GM12878 (cell line): ENCODE results near the gene GDPD2. TPM values are rescaled to one million over a fixed set of nuclear protein-coding genes. Genes with fewer than 3 reads are reported as not detected.
A peak's percentile ranks its signal among the peaks of the same experiment; 100 is the strongest.

Experiments used
- ATAC-seq: fragments of 200-7000 bp; cut with Tn5 transposase; 3 replicates; pipeline ENCODE4 v1.9.1; 2020; ENCODE audit warnings: mild to moderate bottlenecking, moderate library complexity
- Bru-seq: library from RNA; stranded (reverse); fragments of 400-500 nt; gene quantifications from one replicate; lab custom pipeline; 2021; lab: Mats Ljungman, UMichigan
- BruChase-seq, 2 experiments: library from RNA; stranded (reverse); fragments of 400-500 nt; gene quantifications; one replicate each; lab custom pipeline; 2021; lab: Mats Ljungman, UMichigan
- BruUV-seq: library from RNA; stranded (reverse); fragments of 400-500 nt; replicated peaks from 2 replicates; lab custom pipeline; 2021; lab: Mats Ljungman, UMichigan
- CTCF ChIA-PET: fragments of 300-600 bp; sonication (Branson Sonifier 250); formaldehyde crosslinking; extraction: SDS; loops from one replicate; lab custom pipeline; 2021; ENCODE audit warnings: inconsistent platforms; lab: Yijun Ruan, JAX
- POLR2A ChIA-PET: fragments of 350-600 bp; formaldehyde crosslinking; extraction: SDS; loops from one replicate; lab custom pipeline; 2021; ENCODE audit warnings: inconsistent platforms; lab: Charles Lee
- RAD21 ChIA-PET: fragments of 300-600 bp; sonication (Branson Sonifier 250); formaldehyde crosslinking; loops from one replicate; lab custom pipeline; 2023; ENCODE audit warnings: antibody characterized with exemption; ENCODE audit not compliant: unreplicated experiment; lab: Charles Lee
- SMC1A ChIA-PET: fragments of 300-600 bp; sonication (Branson Sonifier 250); formaldehyde crosslinking; loops from one replicate; lab custom pipeline; 2023; ENCODE audit not compliant: unreplicated experiment, uncharacterized antibody; lab: Charles Lee
- DNase-seq: peaks from one replicate; pipeline ENCODE4 v3.0.0-alpha.2; 2011; ENCODE audit warnings: low read depth, low spot score
- FAIRE-seq: peaks from 3 replicates; lab custom pipeline; 2011; peaks lifted over from hg19 to GRCh38; lab: Jason Lieb, UNC
- H2AFZ ChIP-seq: 2 replicates; pipeline ENCODE4 v1.6.0; 2011; ENCODE audit warnings: low read depth, low read length, control low read depth; ENCODE audit not compliant: control insufficient read depth
- H3K27ac ChIP-seq: 2 replicates; pipeline ENCODE4 v1.5.1; 2011; ENCODE audit warnings: control low read depth; ENCODE audit not compliant: control insufficient read depth, insufficient read depth
- H3K27me3 ChIP-seq, 2 experiments: replicated peaks in 1 of 2; 2 replicates each; pipeline versions ENCODE4 v1.6.0 to v1.6.1; 2011; ENCODE audit warnings: low read length in 1 of 2; ENCODE audit not compliant: control insufficient read depth in 2 of 2, insufficient read depth in 2 of 2
- H3K36me3 ChIP-seq, 2 experiments: 2 replicates each; pipeline ENCODE4 v1.5.1; 2011; ENCODE audit warnings: low read length in 1 of 2; ENCODE audit not compliant: control insufficient read depth in 2 of 2, insufficient read depth in 2 of 2
- H3K4me1 ChIP-seq: 2 replicates; pipeline ENCODE4 v1.6.1; 2011; ENCODE audit warnings: mild to moderate bottlenecking, low read length, moderate library complexity, mixed read lengths; ENCODE audit not compliant: control insufficient read depth, insufficient read depth
- H3K4me2 ChIP-seq: 2 replicates; pipeline ENCODE4 v1.6.0; 2011; ENCODE audit warnings: control low read depth; ENCODE audit not compliant: control insufficient read depth, insufficient read depth
- H3K4me3 ChIP-seq: fragments of 200-600 bp; sonication (generic); 2 replicates; pipeline ENCODE4 v1.5.1; 2016
- H3K79me2 ChIP-seq: 2 replicates; pipeline ENCODE4 v1.6.0; 2011; ENCODE audit warnings: low read length; ENCODE audit not compliant: control insufficient read depth, insufficient read depth
- H3K9ac ChIP-seq: 2 replicates; pipeline ENCODE4 v1.8.0; 2011; ENCODE audit warnings: low read length, control low read depth, mixed read lengths; ENCODE audit not compliant: control insufficient read depth, insufficient read depth
- H3K9me3 ChIP-seq: replicated peaks from 3 replicates; pipeline ENCODE4 v1.5.1; 2011; ENCODE audit warnings: mild to moderate bottlenecking, low read length; ENCODE audit not compliant: control insufficient read depth, insufficient read depth
- H4K20me1 ChIP-seq: 2 replicates; pipeline ENCODE4 v1.6.0; 2011; ENCODE audit not compliant: control insufficient read depth, insufficient read depth
- CTCF ChIP-seq, 3 experiments: IDR thresholded peaks in 2 of 3; conservative IDR thresholded peaks in 1 of 3; 2 replicates each; pipeline ENCODE4 v1.5.1; 2011; ENCODE audit warnings: low read depth in 3 of 3, low read length in 3 of 3, mild to moderate bottlenecking in 3 of 3, control low read depth in 2 of 3, moderate library complexity in 2 of 3, inconsistent platforms in 1 of 3, mixed read lengths in 1 of 3; ENCODE audit not compliant: control insufficient read depth in 2 of 3, insufficient read depth in 1 of 3; ENCODE audit errors: extremely low read depth in 1 of 3
- SKIL ChIP-seq: fragments of 450-650 bp; IDR thresholded peaks from 2 replicates; pipeline ENCODE4 v1.6.1; 2017; ENCODE audit warnings: mild to moderate bottlenecking, low read depth, inconsistent platforms; ENCODE audit not compliant: poor library complexity, severe bottlenecking
- WGBS: methylation state at CpG from one replicate; pipeline ENCODE4 v1.1.6; 2016; ENCODE audit warnings: low lambda C conversion rate; ENCODE audit not compliant: insufficient replicate concordance, insufficient coverage; ENCODE audit errors: missing lambda C conversion rate; 5-methylcytosine and 5-hydroxymethylcytosine counted together
- in situ Hi-C: fragments of 300-500 bp; cut with MboI; formaldehyde crosslinking; loops from 9 replicates; pipeline ENCODE4 v1.14.3; 2018; ENCODE audit warnings: mixed read lengths
- intact Hi-C: fragments of 100-400 bp; cut with micrococcal nuclease; formaldehyde crosslinking; loops from one replicate; pipeline ENCODE4 v1.14.2; 2022; ENCODE audit not compliant: unreplicated experiment
- long read RNA-seq, 2 experiments: library from polyadenylated mRNA; unstranded; transcript quantifications; one replicate each; pipeline ENCODE4 v2.0.0, GENCODE V29; 2019 to 2020
- polyA minus RNA-seq, 3 experiments: library from RNA; depleted of rRNA, polyadenylated mRNA; stranded (reverse); fragments of >200 nt; gene quantifications; 2 replicates each; pipeline ENCODE4 v1.2.3, GENCODE V29; 2011
- polyA plus RNA-seq, 11 experiments: library from polyadenylated mRNA; depleted of rRNA in 4 of 11; unstranded in 6 of 11; stranded (reverse) in 5 of 11; fragments of >200 nt; fragmentation: Nextera tagmentation in 4 of 11; fragmentation: Illumina TruSeq in 1 of 11; extraction: Ambion mirVana in 4 of 11; extraction: Trizol in 1 of 11; gene quantifications; 1 replicate in 1 of 11; 2 replicates in 10 of 11; pipeline versions ENCODE4 v1.2.1 to v1.2.3, GENCODE V29; 2011 to 2016; ENCODE audit warnings: inconsistent platforms in 2 of 11, missing spikeins in 2 of 11, low read depth in 1 of 11
- total RNA-seq, 4 experiments: library from RNA; depleted of rRNA in 3 of 4; stranded (reverse); fragments of >200 nt in 3 of 4; fragmentation: Illumina TruSeq in 1 of 4; extraction: Trizol in 1 of 4; gene quantifications; 2 replicates each; pipeline versions ENCODE4 v1.2.1 to v1.2.3, GENCODE V29; 2013 to 2021

GDPD2 gene
- total RNA-seq (2013; cell fraction: nucleolus; rRNA removed) = not detected in 2 replicates
- 0.11 TPM in 1 of 2 replicates, not detected in the other for total RNA-seq (2014; rRNA removed)
- total RNA-seq (2014; rRNA removed; fragmentation: Illumina TruSeq; extraction: Trizol) = 0.09 TPM in 1 of 2 replicates, not detected in the other
- not detected in 2 replicates for total RNA-seq (2021)
- not detected for polyA plus RNA-seq (2011; ENCODE audit: low read depth)
- 0.04 TPM in 2 replicates for polyA plus RNA-seq (2011; rRNA removed)
- not detected in 2 replicates for polyA plus RNA-seq (2011; cell fraction: cytosol; rRNA removed)
- 0.09 and 0.15 TPM in 2 replicates for polyA plus RNA-seq (2011; cell fraction: nucleus; rRNA removed)
- polyA plus RNA-seq (2012) = not detected in 2 replicates
- not detected in 2 replicates for polyA plus RNA-seq (2014; fragmentation: Illumina TruSeq; extraction: Trizol)
- polyA plus RNA-seq (2014; fragmentation: Nextera tagmentation; extraction: Ambion mirVana) = not detected
- not detected in 2 replicates for polyA plus RNA-seq (2014; rRNA removed)
- not detected for polyA plus RNA-seq (2016; fragmentation: Nextera tagmentation; extraction: Ambion mirVana)
- 0.10 TPM in 1 of 2 replicates, not detected in the other for polyA minus RNA-seq (2011; rRNA and poly(A)+ RNA removed)
- not detected in 2 replicates for polyA minus RNA-seq (2011; cell fraction: cytosol; rRNA and poly(A)+ RNA removed)
- polyA minus RNA-seq (2011; cell fraction: nucleus; rRNA and poly(A)+ RNA removed) = 0.38 TPM in 1 of 2 replicates, not detected in the other
- Bru-seq, nascent RNA = percentile 20 among the genes with signal in this experiment
- not detected for BruChase-seq, experiment 1, labeled RNA remaining after a 6-hour chase
- percentile 21 among the genes with signal in this experiment for BruChase-seq, experiment 2, labeled RNA remaining after a 2-hour chase
- long read RNA-seq, experiment 1 = 0 reads
- long read RNA-seq, experiment 2 = 0 reads

- TF ChIP-seq CTCF (IDR thresholded peaks at IDR 0.05 in 2 of 3, conservative IDR thresholded peaks at IDR 0.05 in 1 of 3; ENCODE audit: control insufficient read depth in 2 of 3, extremely low read depth in 1 of 3, insufficient read depth in 1 of 3, low read depth in 3 of 3, low read length in 3 of 3) (peak in 2 of 3 experiments; percentile 7 to 10; a peak in 1 of 6 replicates), SKIL (no peak)
- TF ChIP-seq, all 136 proteins: peak for 1
- ChIA-PET SMC1A (interaction anchor here (1.1 kb wide), 1 partner anchor 13 kb away, joined by 3 read pairs; no protein-coding TSS in a partner anchor), RAD21 (interaction anchor here (1.4 kb wide), 1 partner anchor 10 kb away, joined by 4 read pairs; no protein-coding TSS in a partner anchor), POLR2A (no interaction called here), CTCF (interaction anchor here (1.4 to 2.0 kb wide), 3 partner anchors 8 to 131 kb away, joined by 4 to 7 read pairs (median 5); no protein-coding TSS in a partner anchor)
- DNase-seq (no peak), ATAC-seq (peak; percentile 70), FAIRE-seq (no peak)
- no peaks in the 10 kb centered on the region for H3K27me3 ChIP-seq
- no peak within 1 kb of the TSS for H3K4me3 ChIP-seq
- no peaks in the 10 kb centered on the region for H3K9me3 ChIP-seq
- no peak within 1 kb of the TSS for H3K9ac ChIP-seq
- no peaks in the 10 kb centered on the region; a peak in 2 of 4 replicates for H3K36me3 ChIP-seq
- in situ Hi-C loops (no loop called here), intact Hi-C loops (no loop called here)
- WGBS = 34% methylated on average over 11 of the region's 11 CpGs
- H3K27ac ChIP-seq = no peak within 1 kb of the TSS
- H2AFZ ChIP-seq = no peak within 1 kb of the TSS
- BruUV-seq = no TSS peak
- H3K4me1 ChIP-seq = no peaks in the 10 kb centered on the region
- no peaks in the 10 kb centered on the region for H3K79me2 ChIP-seq
- H4K20me1 ChIP-seq = no peaks in the 10 kb centered on the region
- H3K4me2 ChIP-seq = no peak within 1 kb of the TSS
Measured at GRCh38 chrX:70422851-70423341, at the start of gene GDPD2. TSS of gene GDPD2 (plus strand) at chrX:70423314. CDS start at chrX:70424985, 1,671 bp downstream.
